GM12878 (cell line): ENCODE data around the gene ZNF385D. TPM values are rescaled to one million over a fixed set of nuclear protein-coding genes. Genes with fewer than 3 reads are reported as not detected.

Experiments
- ATAC-seq: fragments of 200-7000 bp; cut with Tn5 transposase; 3 replicates; pipeline ENCODE4 v1.9.1; 2020; ENCODE audit warnings: mild to moderate bottlenecking, moderate library complexity
- BruUV-seq: library from RNA; stranded (reverse); fragments of 400-500 nt; replicated peaks from 2 replicates; lab custom pipeline; 2021; lab: Mats Ljungman, UMichigan
- CTCF ChIA-PET: fragments of 300-600 bp; sonication (Branson Sonifier 250); formaldehyde crosslinking; extraction: SDS; loops from one replicate; lab custom pipeline; 2021; ENCODE audit warnings: inconsistent platforms; lab: Yijun Ruan, JAX
- POLR2A ChIA-PET: fragments of 350-600 bp; formaldehyde crosslinking; extraction: SDS; loops from one replicate; lab custom pipeline; 2021; ENCODE audit warnings: inconsistent platforms; lab: Charles Lee
- RAD21 ChIA-PET: fragments of 300-600 bp; sonication (Branson Sonifier 250); formaldehyde crosslinking; loops from one replicate; lab custom pipeline; 2023; ENCODE audit warnings: antibody characterized with exemption; ENCODE audit not compliant: unreplicated experiment; lab: Charles Lee
- SMC1A ChIA-PET: fragments of 300-600 bp; sonication (Branson Sonifier 250); formaldehyde crosslinking; loops from one replicate; lab custom pipeline; 2023; ENCODE audit not compliant: unreplicated experiment, uncharacterized antibody; lab: Charles Lee
- DNase-seq: peaks from one replicate; pipeline ENCODE4 v3.0.0-alpha.2; 2011; ENCODE audit warnings: low read depth, low spot score
- FAIRE-seq: peaks from 3 replicates; lab custom pipeline; 2011; peaks lifted over from hg19 to GRCh38; lab: Jason Lieb, UNC
- H2AFZ ChIP-seq: 2 replicates; pipeline ENCODE4 v1.6.0; 2011; ENCODE audit warnings: low read depth, low read length, control low read depth; ENCODE audit not compliant: control insufficient read depth
- H3K27ac ChIP-seq: 2 replicates; pipeline ENCODE4 v1.5.1; 2011; ENCODE audit warnings: control low read depth; ENCODE audit not compliant: control insufficient read depth, insufficient read depth
- H3K27me3 ChIP-seq, 2 experiments: replicated peaks in 1 of 2; 2 replicates each; pipeline versions ENCODE4 v1.6.0 to v1.6.1; 2011; ENCODE audit warnings: low read length in 1 of 2; ENCODE audit not compliant: control insufficient read depth in 2 of 2, insufficient read depth in 2 of 2
- H3K36me3 ChIP-seq, 2 experiments: 2 replicates each; pipeline ENCODE4 v1.5.1; 2011; ENCODE audit warnings: low read length in 1 of 2; ENCODE audit not compliant: control insufficient read depth in 2 of 2, insufficient read depth in 2 of 2
- H3K4me1 ChIP-seq: 2 replicates; pipeline ENCODE4 v1.6.1; 2011; ENCODE audit warnings: mild to moderate bottlenecking, low read length, moderate library complexity, mixed read lengths; ENCODE audit not compliant: control insufficient read depth, insufficient read depth
- H3K4me2 ChIP-seq: 2 replicates; pipeline ENCODE4 v1.6.0; 2011; ENCODE audit warnings: control low read depth; ENCODE audit not compliant: control insufficient read depth, insufficient read depth
- H3K4me3 ChIP-seq: fragments of 200-600 bp; sonication (generic); 2 replicates; pipeline ENCODE4 v1.5.1; 2016
- H3K79me2 ChIP-seq: 2 replicates; pipeline ENCODE4 v1.6.0; 2011; ENCODE audit warnings: low read length; ENCODE audit not compliant: control insufficient read depth, insufficient read depth
- H3K9ac ChIP-seq: 2 replicates; pipeline ENCODE4 v1.8.0; 2011; ENCODE audit warnings: low read length, control low read depth, mixed read lengths; ENCODE audit not compliant: control insufficient read depth, insufficient read depth
- H3K9me3 ChIP-seq: replicated peaks from 3 replicates; pipeline ENCODE4 v1.5.1; 2011; ENCODE audit warnings: mild to moderate bottlenecking, low read length; ENCODE audit not compliant: control insufficient read depth, insufficient read depth
- H4K20me1 ChIP-seq: 2 replicates; pipeline ENCODE4 v1.6.0; 2011; ENCODE audit not compliant: control insufficient read depth, insufficient read depth
- BHLHE40 ChIP-seq, 2 experiments: fragments of 450-650 bp in 1 of 2; IDR thresholded peaks; 2 replicates each; pipeline ENCODE4 v1.6.1; 2011 to 2017; ENCODE audit warnings: low read depth in 2 of 2, borderline replicate concordance in 1 of 2, improper control_type of control experiment in 1 of 2, low read length in 1 of 2, mild to moderate bottlenecking in 1 of 2
- CHD2 ChIP-seq: IDR thresholded peaks from 2 replicates; pipeline ENCODE4 v1.6.1; 2011; ENCODE audit warnings: low read depth, low read length, improper control_type of control experiment, borderline replicate concordance
- CTCF ChIP-seq, 3 experiments: IDR thresholded peaks in 2 of 3; conservative IDR thresholded peaks in 1 of 3; 2 replicates each; pipeline ENCODE4 v1.5.1; 2011; ENCODE audit warnings: low read depth in 3 of 3, low read length in 3 of 3, mild to moderate bottlenecking in 3 of 3, control low read depth in 2 of 3, moderate library complexity in 2 of 3, inconsistent platforms in 1 of 3, mixed read lengths in 1 of 3; ENCODE audit not compliant: control insufficient read depth in 2 of 3, insufficient read depth in 1 of 3; ENCODE audit errors: extremely low read depth in 1 of 3
- E2F4 ChIP-seq: IDR thresholded peaks from 2 replicates; pipeline ENCODE4 v1.6.1; 2012; ENCODE audit warnings: low read depth, low read length, improper control_type of control experiment
- HDAC2 ChIP-seq: fragments of 200-600 bp; sonication (generic); IDR thresholded peaks from 2 replicates; pipeline ENCODE4 v1.6.1; 2017
- MYC ChIP-seq: IDR thresholded peaks from 2 replicates; pipeline ENCODE4 v1.6.1; 2011; ENCODE audit warnings: mild to moderate bottlenecking, low read length, moderate library complexity, inconsistent platforms; ENCODE audit not compliant: insufficient read depth, insufficient replicate concordance, insufficient read length, severe bottlenecking
- NFIC ChIP-seq: IDR thresholded peaks from 2 replicates; pipeline ENCODE4 v1.6.1; 2012; ENCODE audit warnings: low read depth, mild to moderate bottlenecking, inconsistent platforms, low read length, moderate library complexity
- POLR2A ChIP-seq: IDR thresholded peaks from 2 replicates; pipeline ENCODE4 v1.6.1; 2011; ENCODE audit warnings: low read depth, mild to moderate bottlenecking, low read length
- POLR2AphosphoS2 ChIP-seq: IDR thresholded peaks from 2 replicates; pipeline ENCODE4 v1.6.1; 2011; ENCODE audit warnings: low read depth, mild to moderate bottlenecking, low read length, improper control_type of control experiment, moderate library complexity
- SREBF1 ChIP-seq: IDR thresholded peaks from 2 replicates; pipeline ENCODE4 v1.6.1; 2012; ENCODE audit warnings: mild to moderate bottlenecking, low read length
- ZBED1 ChIP-seq: IDR thresholded peaks from 2 replicates; pipeline ENCODE4 v1.6.1; 2016; ENCODE audit warnings: borderline replicate concordance
- ZBTB11 ChIP-seq: fragments of 450-650 bp; formaldehyde crosslinking; IDR thresholded peaks from 2 replicates; pipeline ENCODE4 v1.5.0; 2022; ENCODE audit warnings: mild to moderate bottlenecking, missing genetic modification characterization
- ZNF274 ChIP-seq: IDR thresholded peaks from one replicate; pipeline ENCODE4 v1.8.0; 2011; ENCODE audit not compliant: insufficient read length, insufficient read depth
- WGBS: methylation state at CpG from one replicate; pipeline ENCODE4 v1.1.6; 2016; ENCODE audit warnings: low lambda C conversion rate; ENCODE audit not compliant: insufficient replicate concordance, insufficient coverage; ENCODE audit errors: missing lambda C conversion rate; 5-methylcytosine and 5-hydroxymethylcytosine counted together
- in situ Hi-C: fragments of 300-500 bp; cut with MboI; formaldehyde crosslinking; loops from 9 replicates; pipeline ENCODE4 v1.14.3; 2018; ENCODE audit warnings: mixed read lengths
- intact Hi-C: fragments of 100-400 bp; cut with micrococcal nuclease; formaldehyde crosslinking; loops from one replicate; pipeline ENCODE4 v1.14.2; 2022; ENCODE audit not compliant: unreplicated experiment
- polyA plus RNA-seq, 11 experiments: library from polyadenylated mRNA; depleted of rRNA in 4 of 11; unstranded in 6 of 11; stranded (reverse) in 5 of 11; fragments of >200 nt; fragmentation: Nextera tagmentation in 4 of 11; fragmentation: Illumina TruSeq in 1 of 11; extraction: Ambion mirVana in 4 of 11; extraction: Trizol in 1 of 11; gene quantifications; 1 replicate in 1 of 11; 2 replicates in 10 of 11; pipeline versions ENCODE4 v1.2.1 to v1.2.3, GENCODE V29; 2011 to 2016; ENCODE audit warnings: inconsistent platforms in 2 of 11, missing spikeins in 2 of 11, low read depth in 1 of 11
- total RNA-seq, 4 experiments: library from RNA; depleted of rRNA in 3 of 4; stranded (reverse); fragments of >200 nt in 3 of 4; fragmentation: Illumina TruSeq in 1 of 4; extraction: Trizol in 1 of 4; gene quantifications; 2 replicates each; pipeline versions ENCODE4 v1.2.1 to v1.2.3, GENCODE V29; 2013 to 2021

Gene ZNF385D
- total and polyA plus RNA-seq, 10 of the 15 experiments (the other 5 are each of a cell fraction or from before 2014, with no cell fraction given) = 0.01 to 0.62 (median 0.18) TPM; not detected in 5

- TF ChIP-seq ZNF274 (no peak), HDAC2 (no peak), E2F4 (no peak), ZBTB11 (CRISPR knock-in tag) (no peak), POLR2A (no peak)
- TF ChIP-seq, all 136 proteins: peak for 0
Measured at GRCh38 chr3:21515417-21515816, 235.6 kb downstream of the ZNF385D start (continued).

GRCh38 chr3:21509731-21510470, 241.1 kb downstream of the ZNF385D start:
- H4K20me1 ChIP-seq = no peaks in the 10 kb centered on the region
- intact Hi-C loops = no loop called here
- ChIA-PET CTCF (no interaction called here), RAD21 (no interaction called here), POLR2A (no interaction called here), SMC1A (no interaction called here)
- H3K4me3 ChIP-seq = no peak overlapping the region
- in situ Hi-C loops = no loop called here
- DNase-seq (no peak), FAIRE-seq (no peak), ATAC-seq (no peak)
- H3K9me3 ChIP-seq = no peaks in the 10 kb centered on the region
- H3K4me1 ChIP-seq = no peaks in the 10 kb centered on the region
- no peaks in the 10 kb centered on the region for H3K79me2 ChIP-seq
- H3K9ac ChIP-seq = no peak overlapping the region
- H3K4me2 ChIP-seq = no peak overlapping the region
- H3K27me3 ChIP-seq = no peaks in the 10 kb centered on the region
- 6% methylated on average over 5 of the region's 5 CpGs for WGBS
- H3K27ac ChIP-seq = no peak overlapping the region
- no peak for TF ChIP-seq CHD2
- TF ChIP-seq CTCF (IDR thresholded peaks at IDR 0.05 in 2 of 3, conservative IDR thresholded peaks at IDR 0.05 in 1 of 3; ENCODE audit: control insufficient read depth in 2 of 3, extremely low read depth in 1 of 3, insufficient read depth in 1 of 3, low read depth in 3 of 3, low read length in 3 of 3) = no peak
- no peak for TF ChIP-seq SREBF1
- no peak for TF ChIP-seq POLR2AphosphoS2
- no peak for TF ChIP-seq MYC
- TF ChIP-seq ZBED1 = no peak
- no peak for TF ChIP-seq BHLHE40 (IDR thresholded peaks at IDR 0.05; ENCODE audit: borderline replicate concordance in 1 of 2, low read depth in 2 of 2, low read length in 1 of 2)
- TF ChIP-seq NFIC = no peak
- no peaks in the 10 kb centered on the region for H3K36me3 ChIP-seq
- no peak overlapping the region for H2AFZ ChIP-seq
- no TSS peak for BruUV-seq
